ENCODE data around the gene CREB3L2. TPM values are rescaled to one million over a fixed set of nuclear protein-coding genes. Genes with fewer than 3 reads are reported as not detected.

Gene CREB3L2
- total and polyA plus RNA-seq, 2 of the 13 experiments (the other 11 are each of a cell fraction or from before 2014, with no cell fraction given): 22.1 to 41.1 TPM

DNA sequence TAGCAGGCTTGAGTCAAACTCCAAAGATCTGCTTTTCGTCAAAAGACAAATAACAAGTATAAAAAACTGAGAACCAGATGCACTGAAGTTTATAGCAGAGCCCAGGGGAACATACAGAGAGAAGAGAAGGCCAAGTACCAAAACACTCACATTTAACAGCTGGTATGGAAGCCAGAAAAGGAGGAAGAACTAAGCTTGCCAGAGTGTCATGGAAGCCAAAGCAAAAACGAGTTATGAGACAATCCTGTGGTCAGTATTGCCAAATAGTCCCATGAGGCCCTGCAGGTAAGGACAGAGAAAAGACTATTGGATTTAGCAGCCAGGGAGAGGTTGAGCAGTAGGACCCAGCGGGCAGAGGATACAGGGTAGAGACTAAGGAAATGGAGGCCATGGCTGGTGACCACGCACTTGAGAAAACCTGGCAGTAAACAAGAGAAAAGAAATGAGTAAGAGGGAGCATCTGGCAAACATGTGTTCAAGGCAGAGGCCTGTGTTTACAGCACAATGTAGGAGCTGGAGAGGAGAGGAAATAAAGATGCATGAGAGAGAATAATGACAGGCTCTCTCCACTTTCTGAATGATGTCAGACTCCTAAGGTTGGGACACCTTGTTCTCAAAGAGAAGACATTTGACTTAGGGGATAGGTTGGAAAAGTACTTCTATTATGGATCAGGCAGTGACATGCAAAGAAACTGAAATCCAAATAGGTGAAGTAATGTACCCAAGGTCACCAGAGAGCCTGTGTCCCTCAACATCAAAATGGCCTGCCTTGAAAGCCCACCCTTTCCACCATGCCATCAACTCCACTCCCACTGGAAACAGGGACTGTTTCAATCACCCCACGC lies 9.1 kb downstream of the CREB3L2 start (continued):
- TF ChIP-seq PITX1 (CRISPR knock-in tag; IDR thresholded peaks at IDR 0.05): 0 out of 2 replicates have a peak, but pooled peaks have one; percentile 3
- TF ChIP-seq ZNF292 (CRISPR knock-in tag; IDR thresholded peaks at IDR 0.05; ENCODE audit: borderline replicate concordance, low read depth): no peak
- no peak for TF ChIP-seq SRSF9 (IDR thresholded peaks at IDR 0.05; ENCODE audit: borderline replicate concordance, insufficient read depth, low read depth, low read length, poor library complexity, severe bottlenecking)
- TF ChIP-seq NFE2 (CRISPR knock-in tag; IDR thresholded peaks at IDR 0.05): no peak
- TF ChIP-seq EP300 (IDR thresholded peaks at IDR 0.05; ENCODE audit: low read depth in 2 of 2, low read length in 2 of 2): no peak; a peak in 1 of 4 replicates
- no peak for TF ChIP-seq EP300 (CRISPR knock-in tag; IDR thresholded peaks at IDR 0.05; ENCODE audit: borderline replicate concordance)
- TF ChIP-seq IRX3 (CRISPR knock-in tag; IDR thresholded peaks at IDR 0.05; ENCODE audit: borderline replicate concordance, low read depth): no peak
- no peak for TF ChIP-seq ZNF841 (CRISPR knock-in tag; IDR thresholded peaks at IDR 0.05; ENCODE audit: borderline replicate concordance)
- no peak for TF ChIP-seq HNRNPUL1 (IDR thresholded peaks at IDR 0.05; ENCODE audit: low read depth, low read length)
- TF ChIP-seq ZNF12 (CRISPR knock-in tag; IDR thresholded peaks at IDR 0.05): no peak
- TF ChIP-seq MZF1 (CRISPR knock-in tag; IDR thresholded peaks at IDR 0.05; ENCODE audit: borderline replicate concordance): no peak
- no peak for TF ChIP-seq RNF2 (conservative IDR thresholded peaks at IDR 0.05; ENCODE audit: low read depth)
- TF ChIP-seq ZNF484 (CRISPR knock-in tag; IDR thresholded peaks at IDR 0.05; ENCODE audit: borderline replicate concordance, low read depth): no peak
- TF ChIP-seq MNT (IDR thresholded peaks at IDR 0.05): peak; percentile 36; the same call in 1 of the 2 replicates
- TF ChIP-seq ZNF460 (CRISPR knock-in tag; IDR thresholded peaks at IDR 0.05; ENCODE audit: borderline replicate concordance): no peak
- no peak for TF ChIP-seq ZNF816 (CRISPR knock-in tag; IDR thresholded peaks at IDR 0.05; ENCODE audit: borderline replicate concordance)
- no peak for TF ChIP-seq MTA3 (CRISPR knock-in tag; IDR thresholded peaks at IDR 0.05)
- TF ChIP-seq, protein P1, sequence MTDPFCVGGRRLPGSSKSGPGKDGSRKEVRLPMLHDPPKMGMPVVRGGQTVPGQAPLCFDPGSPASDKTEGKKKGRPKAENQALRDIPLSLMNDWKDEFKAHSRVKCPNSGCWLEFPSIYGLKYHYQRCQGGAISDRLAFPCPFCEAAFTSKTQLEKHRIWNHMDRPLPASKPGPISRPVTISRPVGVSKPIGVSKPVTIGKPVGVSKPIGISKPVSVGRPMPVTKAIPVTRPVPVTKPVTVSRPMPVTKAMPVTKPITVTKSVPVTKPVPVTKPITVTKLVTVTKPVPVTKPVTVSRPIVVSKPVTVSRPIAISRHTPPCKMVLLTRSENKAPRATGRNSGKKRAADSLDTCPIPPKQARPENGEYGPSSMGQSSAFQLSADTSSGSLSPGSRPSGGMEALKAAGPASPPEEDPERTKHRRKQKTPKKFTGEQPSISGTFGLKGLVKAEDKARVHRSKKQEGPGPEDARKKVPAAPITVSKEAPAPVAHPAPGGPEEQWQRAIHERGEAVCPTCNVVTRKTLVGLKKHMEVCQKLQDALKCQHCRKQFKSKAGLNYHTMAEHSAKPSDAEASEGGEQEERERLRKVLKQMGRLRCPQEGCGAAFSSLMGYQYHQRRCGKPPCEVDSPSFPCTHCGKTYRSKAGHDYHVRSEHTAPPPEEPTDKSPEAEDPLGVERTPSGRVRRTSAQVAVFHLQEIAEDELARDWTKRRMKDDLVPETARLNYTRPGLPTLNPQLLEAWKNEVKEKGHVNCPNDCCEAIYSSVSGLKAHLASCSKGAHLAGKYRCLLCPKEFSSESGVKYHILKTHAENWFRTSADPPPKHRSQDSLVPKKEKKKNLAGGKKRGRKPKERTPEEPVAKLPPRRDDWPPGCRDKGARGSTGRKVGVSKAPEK (CRISPR knock-in tag; IDR thresholded peaks at IDR 0.05; ENCODE audit: borderline replicate concordance): no peak
- TF ChIP-seq HNRNPH1 (optimal IDR thresholded peaks at IDR 0.05; ENCODE audit: low read depth, low read length): no peak
- no peak for TF ChIP-seq FOSL1 (CRISPR knock-in tag; IDR thresholded peaks at IDR 0.05; ENCODE audit: borderline replicate concordance)
- no peak for TF ChIP-seq SOX5 (CRISPR knock-in tag; IDR thresholded peaks at IDR 0.05; ENCODE audit: borderline replicate concordance)
- no peak for TF ChIP-seq DMAP1 (CRISPR knock-in tag; IDR thresholded peaks at IDR 0.05)
- TF ChIP-seq HCFC1 (IDR thresholded peaks at IDR 0.05; ENCODE audit: low read depth, low read length): no peak
- TF ChIP-seq PHB2 (IDR thresholded peaks at IDR 0.05; ENCODE audit: partially characterized antibody): no peak
- TF ChIP-seq HNF1B (CRISPR knock-in tag; IDR thresholded peaks at IDR 0.05): no peak
